ENCODE data around the gene SAXO1.

- TF ChIP-seq CTCF (IDR thresholded peaks at IDR 0.05; ENCODE audit: low read depth, low read length, missing input control) (no peak), GABPA (IDR thresholded peaks at IDR 0.05 in 1 of 2, conservative IDR thresholded peaks at IDR 0.05 in 1 of 2) (no peak), YY1 (IDR thresholded peaks at IDR 0.05) (no peak), NR2F2 (IDR thresholded peaks at IDR 0.05) (no peak), TAF1 (conservative IDR thresholded peaks at IDR 0.05) (no peak), ZBTB33 (IDR thresholded peaks at IDR 0.05) (no peak), RAD21 (IDR thresholded peaks at IDR 0.05) (no peak), ATF3 (IDR thresholded peaks at IDR 0.05) (no peak)
Measured at GRCh38 chr9:18970393-18970792, 62.6 kb downstream of the SAXO1 start.
